Muscle layer of colon (tissue), 2 donors: ENCODE data around the gene LITAF.

Source experiments
- H3K27ac ChIP-seq: one replicate; pipeline ENCODE4 v1.7.0; 2013; ENCODE audit warnings: low read depth, mild to moderate bottlenecking, low read length, moderate library complexity
- H3K27me3 ChIP-seq, 2 donors: one replicate each; pipeline ENCODE4 v1.7.0; 2013; ENCODE audit warnings: low read length in 2 of 2, mild to moderate bottlenecking in 2 of 2; ENCODE audit not compliant: insufficient read depth in 2 of 2, control insufficient read depth in 1 of 2
- H3K36me3 ChIP-seq: one replicate; pipeline ENCODE4 v1.7.0; 2013; ENCODE audit warnings: mild to moderate bottlenecking, low read length; ENCODE audit not compliant: insufficient read depth
- H3K4me1 ChIP-seq: one replicate; pipeline ENCODE4 v1.7.0; 2013; ENCODE audit warnings: mild to moderate bottlenecking, low read length; ENCODE audit not compliant: insufficient read depth
- H3K4me3 ChIP-seq, 2 donors: one replicate each; pipeline ENCODE4 v1.7.0; 2013; ENCODE audit warnings: low read length in 2 of 2, low read depth in 1 of 2, mild to moderate bottlenecking in 1 of 2, moderate library complexity in 1 of 2
- H3K9ac ChIP-seq: one replicate; pipeline ENCODE4 v1.7.0; 2013; ENCODE audit warnings: low read length
- H3K9me3 ChIP-seq: one replicate; pipeline ENCODE4 v1.7.0; 2013; ENCODE audit warnings: mild to moderate bottlenecking, low read length
- donor health status: abdominal sarcoma.
- donor health status: Adenocarcinoma of cecum.

LITAF gene

DNA sequence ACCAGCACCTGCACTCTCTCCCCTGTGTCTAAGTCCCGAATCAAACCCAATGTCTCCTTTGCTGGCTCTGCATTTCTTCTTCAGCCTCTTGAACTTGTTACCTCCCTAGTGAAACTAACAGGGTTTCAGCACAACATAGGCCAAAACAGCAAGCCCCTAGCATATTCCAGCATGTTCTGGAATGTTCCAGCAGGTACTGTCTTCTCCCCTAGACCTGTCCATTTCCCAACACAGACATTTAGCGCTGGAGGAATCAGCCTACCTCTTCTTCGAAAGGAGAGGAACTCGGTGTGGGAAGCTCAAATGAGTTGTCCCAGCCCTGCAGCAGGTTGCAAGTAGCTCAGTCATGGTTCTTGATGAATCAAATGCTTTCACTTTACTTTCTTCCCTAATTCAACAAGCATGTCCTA is 47.1 kb downstream of the LITAF start:
- no peaks in the 10 kb centered on the region for H3K36me3 ChIP-seq
- no peaks in the 10 kb centered on the region for H3K9me3 ChIP-seq
- no peaks in the 10 kb centered on the region for H3K4me1 ChIP-seq
- H3K9ac ChIP-seq: no peak overlapping the region
- no peak overlapping the region for H3K27ac ChIP-seq
- H3K27me3 ChIP-seq: no peaks in the 10 kb centered on the region
- H3K4me3 ChIP-seq: no peak overlapping the region

DNA sequence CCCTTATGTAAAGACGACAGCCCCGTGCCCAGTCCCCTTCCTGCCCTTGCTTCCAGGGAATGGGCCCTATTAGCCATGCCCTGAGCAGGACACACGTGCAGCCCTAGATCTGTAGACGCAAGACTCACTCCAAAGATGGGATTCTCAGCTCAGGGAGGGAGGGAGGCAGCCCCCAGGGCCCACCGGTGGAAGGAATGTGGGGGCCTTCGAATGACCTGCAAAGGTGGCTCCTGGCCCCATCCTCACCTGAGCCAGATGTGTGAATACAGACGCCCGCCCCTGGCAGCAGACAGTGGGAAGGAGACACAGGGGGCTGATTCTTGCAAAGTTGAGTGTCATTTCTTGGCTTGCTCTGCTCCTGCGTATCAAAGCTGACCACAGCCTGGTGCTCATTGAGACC is 47.8 kb downstream of the LITAF start:
- Histone ChIP-seq H3K36me3 (no peaks in the 10 kb centered on the region), H3K4me3 (no peak overlapping the region), H3K9me3 (no peaks in the 10 kb centered on the region), H3K27ac (no peak overlapping the region), H3K4me1 (no peaks in the 10 kb centered on the region), H3K27me3 (no peaks in the 10 kb centered on the region), H3K9ac (no peak overlapping the region)

DNA sequence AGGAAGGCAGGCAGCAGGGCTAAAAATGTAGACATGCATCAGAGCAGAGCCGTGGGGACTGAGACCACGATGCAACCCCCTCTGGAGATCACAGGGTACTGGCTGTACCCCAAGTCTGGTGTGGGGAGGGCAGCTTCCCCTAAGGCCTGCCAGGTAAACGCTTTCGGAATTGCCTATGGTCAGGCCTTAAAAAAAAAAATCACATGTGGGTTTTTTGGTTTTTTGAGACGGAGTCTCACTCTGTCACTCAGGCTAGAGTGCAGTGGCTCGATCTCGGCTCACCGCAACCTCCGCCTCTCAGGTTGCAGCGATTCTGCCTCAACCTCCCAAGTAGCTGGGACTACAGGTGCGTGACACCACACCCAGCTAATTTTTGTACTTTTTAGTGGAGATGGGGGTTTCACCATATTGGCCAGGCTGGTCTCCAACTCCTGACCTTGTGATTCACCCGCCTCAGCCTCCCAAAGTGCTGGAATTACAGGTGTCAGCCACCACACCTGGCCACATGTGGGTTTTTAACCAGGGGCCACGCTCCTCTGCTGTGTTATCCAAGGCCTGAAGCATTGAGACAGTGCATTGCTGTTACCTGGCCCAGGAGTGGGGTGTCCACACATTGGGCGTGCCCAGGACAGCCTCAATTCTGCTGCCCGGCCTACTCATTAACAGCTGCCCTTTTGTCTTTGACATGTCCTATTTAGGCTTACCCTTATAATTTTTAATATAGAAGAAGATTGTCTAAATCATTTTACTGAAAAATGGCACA is 50.4 kb downstream of the LITAF start:
- Histone ChIP-seq H3K4me1 (no peaks in the 10 kb centered on the region), H3K4me3 (no peak overlapping the region), H3K9ac (no peak overlapping the region), H3K36me3 (no peaks in the 10 kb centered on the region), H3K27ac (no peak overlapping the region), H3K27me3 (no peaks in the 10 kb centered on the region), H3K9me3 (no peaks in the 10 kb centered on the region)

DNA sequence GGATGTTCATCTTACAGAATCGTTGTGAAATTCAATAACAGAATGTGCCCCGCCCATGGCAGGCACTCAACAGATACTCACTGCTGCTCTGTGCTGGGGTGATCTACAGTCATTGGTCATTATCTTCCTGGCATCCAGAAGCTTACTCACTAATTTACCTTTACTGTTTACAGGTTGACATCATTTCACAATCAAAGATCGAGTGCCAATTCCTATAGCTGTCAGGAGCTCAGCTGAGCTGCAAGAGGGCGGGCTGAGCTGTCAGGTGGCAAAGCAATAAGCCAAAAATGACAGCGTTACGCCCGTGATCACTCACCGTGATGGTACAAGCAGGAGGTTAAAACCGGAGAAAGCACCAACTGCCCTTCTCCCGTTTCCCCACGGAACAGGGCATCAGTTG is 51.2 kb downstream of the LITAF start:
- no peaks in the 10 kb centered on the region for H3K9me3 ChIP-seq
- H3K9ac ChIP-seq: no peak overlapping the region
- no peak overlapping the region for H3K27ac ChIP-seq
- no peaks in the 10 kb centered on the region for H3K27me3 ChIP-seq
- no peaks in the 10 kb centered on the region for H3K4me1 ChIP-seq
- no peaks in the 10 kb centered on the region for H3K36me3 ChIP-seq
- H3K4me3 ChIP-seq: no peak overlapping the region

DNA sequence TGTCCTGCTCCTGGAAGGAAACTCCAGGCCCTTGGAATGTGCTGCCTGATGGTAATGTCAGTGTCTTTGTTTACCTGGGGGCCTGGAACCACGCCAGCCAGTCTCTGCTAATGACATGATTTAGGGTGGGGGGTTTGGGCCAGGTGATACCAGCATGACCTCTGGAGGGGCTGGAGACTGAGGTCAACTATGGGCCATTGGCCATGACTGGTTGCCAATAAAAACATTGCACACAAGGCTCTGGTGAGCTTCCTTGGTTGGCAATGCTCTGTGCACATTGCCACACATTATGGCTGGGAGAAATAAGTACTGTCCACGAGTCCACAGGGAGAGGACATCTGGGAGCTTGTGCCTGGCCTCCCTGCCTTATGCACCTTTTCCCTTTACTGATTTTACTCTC is 52.5 kb downstream of the LITAF start:
- no peak overlapping the region for H3K9ac ChIP-seq
- H3K4me1 ChIP-seq: no peaks in the 10 kb centered on the region
- no peaks in the 10 kb centered on the region for H3K27me3 ChIP-seq
- no peaks in the 10 kb centered on the region for H3K9me3 ChIP-seq
- no peaks in the 10 kb centered on the region for H3K36me3 ChIP-seq
- H3K4me3 ChIP-seq: no peak overlapping the region
- H3K27ac ChIP-seq: no peak overlapping the region

- H3K4me1 ChIP-seq: no peaks in the 10 kb centered on the region
- H3K9me3 ChIP-seq: no peaks in the 10 kb centered on the region
- H3K9ac ChIP-seq: no peak overlapping the region
- no peak overlapping the region for H3K4me3 ChIP-seq
- no peak overlapping the region for H3K27ac ChIP-seq
- no peaks in the 10 kb centered on the region for H3K27me3 ChIP-seq
- no peaks in the 10 kb centered on the region for H3K36me3 ChIP-seq
Observed at GRCh38 chr16:11533588-11533987, 53.1 kb downstream of the LITAF start.

DNA sequence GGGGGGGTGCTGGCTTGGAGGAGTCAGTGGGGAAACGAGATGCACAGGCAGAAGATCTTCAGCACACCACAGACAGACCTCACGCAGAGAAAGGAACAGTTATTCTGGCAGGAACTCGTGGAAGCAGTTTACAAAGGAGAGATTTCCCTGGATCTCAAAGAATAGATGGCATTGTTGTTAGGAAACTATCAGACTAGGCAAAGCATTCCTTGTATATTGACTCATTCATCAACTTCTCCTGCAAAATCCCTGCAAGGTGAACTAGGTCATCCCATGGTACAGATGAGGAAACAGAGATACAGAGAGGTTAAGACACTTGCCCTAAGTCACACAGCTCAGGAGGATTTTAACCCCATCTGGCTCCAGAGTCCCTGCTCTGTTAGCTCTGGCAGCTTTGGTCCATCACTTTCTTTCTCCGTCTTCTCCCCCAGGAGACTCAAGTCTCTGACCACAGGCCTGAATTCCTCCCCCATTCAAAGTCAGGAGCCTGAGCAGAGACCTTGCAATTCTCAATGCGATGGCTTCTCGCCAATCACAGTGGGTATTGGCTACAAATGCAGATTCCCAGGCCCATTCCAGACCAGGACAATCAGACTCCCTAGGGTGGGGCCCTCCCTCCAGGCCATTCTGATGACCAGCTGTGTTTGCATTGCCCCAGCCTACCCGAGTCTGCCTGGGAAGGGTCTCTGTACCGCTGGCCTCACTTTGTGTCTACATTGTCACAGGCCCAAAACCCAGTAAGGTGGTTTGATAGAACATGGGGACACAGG is 56.4 kb downstream of the LITAF start:
- H3K9me3 ChIP-seq: no peaks in the 10 kb centered on the region
- H3K4me1 ChIP-seq: no peaks in the 10 kb centered on the region
- no peak overlapping the region for H3K27ac ChIP-seq
- no peak overlapping the region for H3K4me3 ChIP-seq
- peaks cover 0 to 4% of the 10 kb centered on the region in 2 donors for H3K27me3 ChIP-seq
- no peak overlapping the region for H3K9ac ChIP-seq
- H3K36me3 ChIP-seq: no peaks in the 10 kb centered on the region

DNA sequence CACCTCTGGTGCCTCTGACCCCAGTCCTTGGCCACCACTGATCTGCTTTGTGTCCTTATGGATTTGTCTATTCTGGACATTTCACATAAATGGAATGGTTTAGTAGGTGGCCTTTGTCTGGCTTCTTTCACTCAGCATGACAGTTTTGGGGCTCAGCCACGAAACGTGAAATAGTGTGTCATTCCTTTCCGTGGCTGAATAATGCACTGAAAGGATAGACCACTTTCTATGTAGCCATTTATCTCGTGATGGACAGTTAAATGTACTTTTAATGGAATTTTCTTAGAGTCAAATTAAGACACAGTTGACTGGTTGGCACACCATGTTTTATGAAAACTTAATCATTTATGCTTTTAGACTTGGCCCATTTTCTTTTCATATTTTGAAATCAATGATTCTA is 57.4 kb downstream of the LITAF start:
- H3K9ac ChIP-seq: no peak overlapping the region
- H3K9me3 ChIP-seq: no peaks in the 10 kb centered on the region
- peaks cover 0 to 4% of the 10 kb centered on the region in 2 donors for H3K27me3 ChIP-seq
- H3K4me3 ChIP-seq: no peak overlapping the region
- no peaks in the 10 kb centered on the region for H3K4me1 ChIP-seq
- no peaks in the 10 kb centered on the region for H3K36me3 ChIP-seq
- H3K27ac ChIP-seq: no peak overlapping the region

- Histone ChIP-seq H3K27me3 (peaks cover 0 to 4% of the 10 kb centered on the region in 2 donors), H3K9me3 (no peaks in the 10 kb centered on the region), H3K36me3 (no peaks in the 10 kb centered on the region), H3K4me3 (no peak overlapping the region), H3K4me1 (no peaks in the 10 kb centered on the region), H3K9ac (no peak overlapping the region), H3K27ac (no peak overlapping the region)
Observed at GRCh38 chr16:11528053-11528452, 58.7 kb downstream of the LITAF start.

DNA sequence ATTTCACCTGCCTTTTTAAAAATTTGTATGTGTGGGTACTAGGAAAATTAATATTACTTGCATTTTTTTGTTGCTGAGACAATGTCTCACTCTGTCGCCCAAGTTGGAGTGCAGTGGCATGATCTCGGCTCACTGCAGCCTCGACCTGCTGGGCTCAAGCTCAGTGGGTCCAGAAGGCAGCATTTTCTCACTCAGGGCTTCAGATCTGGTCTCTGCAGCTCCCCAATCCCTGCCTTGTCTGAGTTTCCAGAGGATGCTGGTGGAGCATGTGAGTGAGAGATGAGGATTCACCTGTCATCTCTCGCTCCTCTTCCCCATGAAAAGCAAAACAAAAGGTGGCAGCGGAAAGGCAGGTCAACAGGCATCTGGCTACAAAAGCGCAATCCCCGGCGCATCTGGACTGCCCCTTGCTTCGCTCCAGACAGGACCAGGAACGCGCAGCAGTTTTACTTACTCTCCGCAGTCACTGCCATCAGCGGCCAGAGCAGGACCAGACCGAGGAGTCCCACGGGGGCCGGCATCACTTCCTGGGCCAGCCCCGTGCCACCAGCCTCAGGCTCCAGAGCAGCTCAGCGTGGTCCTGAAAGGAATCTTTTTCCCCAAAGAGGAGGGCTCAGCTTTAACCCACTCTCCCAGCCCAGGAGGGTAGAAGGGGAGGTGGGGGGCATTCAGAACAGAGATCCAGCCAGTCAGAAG is 59.9 kb downstream of the LITAF start:
- H3K4me3 ChIP-seq: no peak overlapping the region
- no peak overlapping the region for H3K27ac ChIP-seq
- no peaks in the 10 kb centered on the region for H3K9me3 ChIP-seq
- peaks cover 0 to 4% of the 10 kb centered on the region in 2 donors for H3K27me3 ChIP-seq
- H3K9ac ChIP-seq: no peak overlapping the region
- no peaks in the 10 kb centered on the region for H3K36me3 ChIP-seq
- no peaks in the 10 kb centered on the region for H3K4me1 ChIP-seq

DNA sequence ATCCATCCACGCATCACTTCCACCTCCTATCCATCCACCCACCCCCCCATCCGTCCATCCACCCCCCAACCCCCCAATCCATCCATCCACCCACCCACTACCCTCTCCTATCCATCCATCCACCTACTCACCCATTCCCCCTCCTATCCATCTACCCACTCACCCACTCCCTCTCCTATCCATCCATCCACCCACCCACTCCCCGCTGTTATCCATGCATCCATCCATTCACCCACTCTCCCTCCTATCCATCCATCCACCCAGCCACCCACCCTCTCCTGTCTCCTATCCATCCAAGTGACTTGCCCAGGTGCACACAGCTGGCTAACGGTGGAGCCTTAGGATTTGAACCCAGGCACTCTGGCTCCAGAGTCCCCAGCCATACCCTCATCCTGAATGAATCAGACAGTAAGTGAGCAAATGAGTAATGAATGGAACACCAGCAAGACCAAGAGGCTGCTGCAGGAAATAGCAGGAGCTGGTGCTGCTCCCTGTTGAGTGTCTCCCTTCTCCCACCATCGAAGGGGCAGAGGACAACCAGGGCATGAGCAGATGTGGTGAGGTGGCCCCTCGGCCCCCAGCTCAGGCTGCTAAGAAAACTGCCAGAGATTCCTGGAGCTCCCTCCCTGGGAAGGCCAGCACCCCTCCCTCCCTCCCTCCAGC is 62.5 kb downstream of the LITAF start:
- Histone ChIP-seq H3K27me3 (peaks cover 0 to 4% of the 10 kb centered on the region in 2 donors), H3K36me3 (no peaks in the 10 kb centered on the region), H3K4me1 (no peaks in the 10 kb centered on the region), H3K9me3 (no peaks in the 10 kb centered on the region), H3K4me3 (no peak overlapping the region), H3K9ac (no peak overlapping the region), H3K27ac (no peak overlapping the region)
